ENCODE results near the gene PHRF1.

Gene PHRF1, protein sequence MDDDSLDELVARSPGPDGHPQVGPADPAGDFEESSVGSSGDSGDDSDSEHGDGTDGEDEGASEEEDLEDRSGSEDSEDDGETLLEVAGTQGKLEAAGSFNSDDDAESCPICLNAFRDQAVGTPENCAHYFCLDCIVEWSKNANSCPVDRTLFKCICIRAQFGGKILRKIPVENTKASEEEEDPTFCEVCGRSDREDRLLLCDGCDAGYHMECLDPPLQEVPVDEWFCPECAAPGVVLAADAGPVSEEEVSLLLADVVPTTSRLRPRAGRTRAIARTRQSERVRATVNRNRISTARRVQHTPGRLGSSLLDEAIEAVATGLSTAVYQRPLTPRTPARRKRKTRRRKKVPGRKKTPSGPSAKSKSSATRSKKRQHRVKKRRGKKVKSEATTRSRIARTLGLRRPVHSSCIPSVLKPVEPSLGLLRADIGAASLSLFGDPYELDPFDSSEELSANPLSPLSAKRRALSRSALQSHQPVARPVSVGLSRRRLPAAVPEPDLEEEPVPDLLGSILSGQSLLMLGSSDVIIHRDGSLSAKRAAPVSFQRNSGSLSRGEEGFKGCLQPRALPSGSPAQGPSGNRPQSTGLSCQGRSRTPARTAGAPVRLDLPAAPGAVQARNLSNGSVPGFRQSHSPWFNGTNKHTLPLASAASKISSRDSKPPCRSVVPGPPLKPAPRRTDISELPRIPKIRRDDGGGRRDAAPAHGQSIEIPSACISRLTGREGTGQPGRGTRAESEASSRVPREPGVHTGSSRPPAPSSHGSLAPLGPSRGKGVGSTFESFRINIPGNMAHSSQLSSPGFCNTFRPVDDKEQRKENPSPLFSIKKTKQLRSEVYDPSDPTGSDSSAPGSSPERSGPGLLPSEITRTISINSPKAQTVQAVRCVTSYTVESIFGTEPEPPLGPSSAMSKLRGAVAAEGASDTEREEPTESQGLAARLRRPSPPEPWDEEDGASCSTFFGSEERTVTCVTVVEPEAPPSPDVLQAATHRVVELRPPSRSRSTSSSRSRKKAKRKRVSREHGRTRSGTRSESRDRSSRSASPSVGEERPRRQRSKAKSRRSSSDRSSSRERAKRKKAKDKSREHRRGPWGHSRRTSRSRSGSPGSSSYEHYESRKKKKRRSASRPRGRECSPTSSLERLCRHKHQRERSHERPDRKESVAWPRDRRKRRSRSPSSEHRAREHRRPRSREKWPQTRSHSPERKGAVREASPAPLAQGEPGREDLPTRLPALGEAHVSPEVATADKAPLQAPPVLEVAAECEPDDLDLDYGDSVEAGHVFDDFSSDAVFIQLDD (N-terminal part only)

DNA sequence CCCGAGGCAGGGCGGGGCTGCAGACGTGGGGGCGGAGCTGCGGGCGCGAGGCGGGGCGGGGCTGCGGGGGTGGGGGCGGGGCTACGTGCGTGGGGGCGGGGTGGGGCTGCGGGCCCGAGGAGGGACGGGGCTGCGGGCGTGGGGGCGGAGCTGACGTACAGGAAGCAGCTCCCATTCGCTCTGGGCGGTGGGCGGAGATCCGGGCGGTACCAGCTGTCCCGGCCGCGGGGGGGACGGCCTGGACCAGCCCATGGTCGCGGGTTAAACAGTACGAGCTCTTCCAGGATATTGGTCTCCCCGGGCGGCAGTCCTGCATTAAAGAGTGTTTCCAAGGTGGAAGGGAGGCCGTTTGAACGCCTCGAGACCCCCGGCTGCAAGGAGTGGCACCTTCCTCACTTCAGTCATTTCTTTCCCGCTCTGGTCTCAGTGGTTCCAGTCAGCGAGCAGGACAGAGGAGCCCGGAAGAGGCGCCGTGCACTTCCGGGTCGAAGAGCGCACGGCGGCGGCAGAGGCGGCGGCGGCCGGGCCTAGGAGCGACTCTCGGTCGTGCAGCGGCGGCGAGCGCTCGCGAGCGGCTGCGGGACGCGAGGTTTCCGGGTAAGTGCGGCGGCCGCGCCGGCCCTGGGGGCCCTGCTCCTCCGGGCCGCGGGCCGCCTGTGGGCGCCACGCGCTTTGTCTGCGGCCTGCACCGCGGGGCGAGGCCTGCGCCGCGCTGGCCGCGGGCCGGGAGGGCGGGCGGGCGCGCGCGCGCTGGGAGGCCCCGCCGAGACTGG is at the start of gene PHRF1:
Gene PHRF1 (plus strand): TSS at position 475 of the 773 bp plus-strand sequence. CDS start 5,043 bp downstream, outside the sequence.
- peak; percentile 67 for DNase-seq (ENCODE audit: low read depth)

DNA sequence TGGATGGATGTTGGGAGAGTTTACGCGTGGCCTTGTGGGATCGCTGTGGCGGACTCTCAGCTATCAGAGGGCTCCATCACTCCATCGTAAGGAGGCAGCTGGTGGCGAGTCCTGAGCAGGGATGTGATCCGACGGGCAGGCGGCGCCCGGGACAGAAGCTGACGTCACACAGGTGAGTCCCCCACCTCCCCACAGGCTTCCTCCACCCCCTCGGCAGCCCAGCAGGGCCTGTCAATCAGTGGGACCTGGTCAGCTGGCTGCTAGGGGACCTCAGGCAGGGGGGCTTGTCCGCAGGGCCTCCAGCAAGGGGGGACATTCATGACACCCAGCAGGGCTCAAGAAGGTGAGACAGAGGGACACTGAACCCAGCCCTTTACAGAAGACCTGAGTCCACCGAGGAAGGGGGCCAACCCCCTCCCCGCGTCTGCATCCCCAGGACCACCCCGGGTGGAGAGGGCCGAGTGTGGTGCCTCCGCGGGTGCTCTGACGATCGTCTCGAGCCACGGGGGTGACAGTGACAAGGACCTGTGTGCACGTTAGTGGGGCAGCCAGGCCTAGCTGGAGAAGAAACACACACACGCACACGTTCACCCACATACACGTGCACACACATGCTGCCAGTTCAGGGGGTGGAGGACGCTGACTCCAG is 48.0 kb upstream of the PHRF1 start:
- DNase-seq (ENCODE audit: low read depth): no peak

DNA sequence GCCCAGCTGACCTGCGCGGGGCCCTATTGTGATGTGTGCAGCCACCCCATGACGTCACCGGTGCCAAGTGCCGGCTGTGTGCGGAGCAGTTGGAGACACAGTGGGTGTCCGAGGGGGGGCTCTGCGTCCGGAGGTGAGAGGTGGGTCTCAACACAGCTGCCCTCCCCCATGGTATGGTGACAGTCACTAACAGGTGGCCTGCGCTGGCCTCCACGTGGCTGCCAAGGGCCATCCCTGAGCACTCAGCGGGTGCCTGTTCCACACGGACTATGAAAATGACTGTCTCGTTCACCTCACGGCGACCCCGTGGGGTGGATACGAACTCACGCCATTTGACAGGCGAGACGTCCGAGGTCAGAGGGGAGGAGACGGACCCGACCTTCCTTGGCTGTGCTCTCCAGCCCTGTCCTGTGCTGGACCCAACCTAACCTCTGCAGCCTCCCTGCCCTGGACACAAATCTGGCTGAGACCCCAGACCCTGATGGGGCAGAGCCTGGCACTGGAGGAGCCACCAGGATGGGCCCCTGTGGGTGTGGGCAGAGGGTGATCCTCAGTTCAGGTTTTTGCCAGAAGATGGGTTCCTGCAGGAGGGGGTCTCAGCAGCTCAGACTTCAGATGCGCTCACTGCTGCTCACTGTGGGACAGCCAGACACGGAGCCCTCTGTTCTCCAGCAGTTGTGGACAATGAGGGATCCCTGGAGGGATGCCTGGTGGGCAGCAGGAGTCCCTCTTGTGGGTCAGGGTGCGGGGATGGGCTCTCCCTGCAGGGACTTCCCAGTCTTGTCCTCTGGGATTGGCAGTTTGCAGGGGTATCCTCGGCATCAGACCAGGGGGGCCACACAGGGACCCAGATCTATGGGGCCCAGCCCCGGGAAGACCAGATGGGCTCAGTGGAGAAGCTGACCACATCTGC is 47.2 kb upstream of the PHRF1 start:
- DNase-seq (ENCODE audit: low read depth): no peak

DNA sequence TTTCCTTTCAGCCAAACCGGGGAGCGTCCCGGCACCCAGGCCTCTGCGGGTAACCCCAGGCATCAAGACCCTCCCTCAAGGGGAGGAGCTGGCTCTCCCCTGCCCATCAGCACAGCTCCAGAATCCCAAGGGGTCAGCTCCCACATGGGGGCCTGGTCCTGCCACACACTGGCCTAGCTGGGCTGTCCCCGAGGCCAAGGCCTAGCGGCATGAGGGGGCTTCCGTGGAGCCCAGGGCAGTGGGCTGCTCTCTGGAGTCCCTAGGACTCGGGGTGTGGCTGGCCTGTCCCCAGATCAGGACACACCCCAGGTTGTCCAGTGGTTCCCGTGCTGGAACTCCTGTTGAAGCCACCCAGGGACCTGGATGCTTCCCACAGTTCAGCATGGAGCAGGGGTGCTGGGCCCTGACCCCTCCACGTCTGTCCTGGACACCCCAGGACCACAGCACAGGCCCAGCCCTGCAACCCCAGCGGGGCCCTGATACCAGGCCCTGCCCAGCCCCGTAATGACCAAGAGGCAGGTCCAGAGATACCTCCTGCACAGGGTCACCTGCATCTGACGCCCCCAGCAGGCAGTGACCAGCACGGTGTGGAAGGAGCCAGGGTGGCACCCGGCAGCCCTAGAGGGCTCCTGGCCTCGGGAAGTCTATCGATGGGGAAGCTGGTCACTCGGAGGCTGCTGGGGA is 46.4 kb upstream of the PHRF1 start:
- no peak for DNase-seq (ENCODE audit: low read depth)

DNA sequence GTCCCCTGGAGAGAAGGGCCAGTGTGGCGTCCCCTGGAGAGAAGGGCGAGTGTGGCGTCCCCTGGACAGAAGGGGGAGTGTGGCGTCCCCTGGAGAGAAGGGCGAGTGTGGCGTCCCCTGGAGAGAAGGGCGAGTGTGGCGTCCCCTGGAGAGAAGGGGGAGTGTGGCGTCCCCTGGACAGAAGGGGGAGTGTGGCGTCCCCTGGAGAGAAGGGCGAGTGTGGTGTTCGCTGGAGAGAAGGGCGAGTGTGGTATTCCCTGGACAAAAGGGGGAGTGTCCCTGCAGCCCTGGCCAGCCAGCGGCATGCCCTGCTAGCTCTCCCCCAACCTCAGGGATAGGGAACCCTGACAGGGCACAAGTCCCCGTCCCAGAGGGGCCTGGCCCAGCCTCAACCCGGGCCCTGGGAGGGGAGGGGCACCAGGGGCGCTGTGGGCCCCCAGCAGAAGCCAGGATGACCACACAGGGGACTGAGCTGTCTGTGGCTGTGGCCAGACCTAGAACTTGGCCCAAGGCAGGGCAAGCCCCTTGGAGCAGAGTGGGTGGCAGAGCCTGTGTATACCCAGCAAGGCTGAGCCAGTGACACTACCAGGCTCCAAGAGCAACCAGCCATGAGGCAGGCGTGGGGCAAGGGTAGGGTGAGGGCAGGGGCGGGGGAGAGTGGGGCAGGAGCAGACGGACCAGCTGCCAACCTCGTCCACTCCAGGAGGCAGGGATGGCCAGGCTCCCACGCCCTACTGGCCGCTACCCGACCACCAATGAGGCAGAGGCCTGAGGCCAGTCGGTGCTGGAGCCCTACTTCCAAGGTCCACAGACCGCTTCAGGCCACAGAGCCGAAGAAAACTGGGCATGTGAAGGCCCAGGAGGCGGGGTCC is 45.1 kb upstream of the PHRF1 start:
- no peak for DNase-seq (ENCODE audit: low read depth)

DNA sequence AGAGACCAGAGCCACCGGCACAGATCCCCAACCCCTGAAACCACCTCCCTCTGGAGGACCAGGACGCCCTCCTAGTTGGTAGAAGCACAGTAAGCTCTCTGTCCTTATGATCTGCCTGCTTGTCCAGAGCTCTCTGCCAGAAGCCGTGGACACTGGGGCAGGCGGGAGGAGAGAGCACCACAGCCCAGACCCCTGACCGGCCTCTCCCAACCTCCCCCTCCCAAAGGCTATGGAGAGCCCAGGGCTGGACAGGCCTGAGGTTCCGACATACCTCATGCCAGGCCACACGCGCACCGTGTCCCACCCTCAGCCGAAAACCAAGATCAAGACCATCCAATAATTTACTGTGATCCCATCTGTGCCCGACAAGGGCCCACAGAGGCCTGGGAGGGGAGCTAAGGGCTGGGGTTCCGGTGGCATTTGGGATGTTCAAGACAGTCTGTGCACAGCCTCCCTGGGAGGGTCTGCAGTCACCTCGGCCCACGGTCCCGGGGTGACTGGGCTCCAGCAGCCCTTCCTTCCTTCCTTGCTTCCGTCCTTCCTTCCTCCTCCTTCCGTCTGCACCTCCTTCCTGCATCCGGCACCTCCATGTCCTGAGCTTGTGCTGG is 44.2 kb upstream of the PHRF1 start:
- DNase-seq (ENCODE audit: low read depth): no peak

DNA sequence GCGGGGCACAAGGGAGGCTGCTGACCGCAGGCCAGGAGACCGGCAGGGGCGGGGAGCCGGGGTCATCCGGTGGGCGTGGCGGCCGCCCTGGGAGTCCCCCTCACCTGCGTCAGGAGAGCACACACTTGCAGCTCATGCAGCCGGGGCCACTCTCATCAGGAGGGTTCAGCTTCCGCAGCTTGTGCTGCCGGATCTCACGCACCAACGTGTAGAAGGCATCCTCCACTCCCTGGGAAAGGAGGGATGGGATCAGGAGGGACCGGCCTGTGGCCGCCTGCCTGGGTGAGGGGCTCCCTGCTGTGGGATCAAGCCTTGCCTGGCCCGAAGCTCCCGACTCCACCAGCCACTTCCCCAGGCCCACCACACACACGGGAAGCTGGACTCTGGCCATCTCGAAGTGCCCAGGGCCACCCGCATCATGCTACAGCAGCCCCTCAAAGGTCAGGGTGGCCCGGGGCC is 43.7 kb upstream of the PHRF1 start:
- no peak for DNase-seq (ENCODE audit: low read depth)

DNA sequence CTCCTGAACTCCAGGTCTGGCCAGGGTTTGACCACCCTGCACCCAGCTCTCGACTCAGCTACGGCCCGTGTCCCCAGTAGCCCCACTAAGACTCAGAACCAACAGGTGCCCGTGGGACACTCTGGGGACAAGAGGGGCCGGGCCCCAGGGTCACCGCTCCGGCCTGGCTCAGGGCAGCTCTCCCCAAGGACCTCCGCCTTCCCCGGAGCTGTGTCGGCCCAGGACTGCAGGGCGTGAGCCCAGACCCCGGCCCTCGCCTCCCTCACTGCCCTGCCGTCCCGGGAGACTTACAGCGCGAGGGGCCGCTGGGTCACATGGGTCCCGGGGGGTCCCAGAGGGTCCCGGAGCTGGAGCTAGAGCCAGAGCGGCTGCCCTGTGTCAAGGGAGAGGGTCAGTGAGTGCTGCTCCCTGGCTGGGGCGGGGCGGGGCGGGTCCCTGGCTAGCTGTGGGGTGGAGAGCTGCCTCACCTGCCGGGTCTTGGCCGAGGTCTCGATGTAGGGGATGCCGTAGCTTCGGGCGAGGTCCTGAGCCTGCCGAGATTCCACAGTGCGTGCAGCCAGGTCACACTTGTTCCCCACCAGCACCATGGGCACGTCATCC is 43.2 kb upstream of the PHRF1 start:
- no peak for DNase-seq (ENCODE audit: low read depth)

DNA sequence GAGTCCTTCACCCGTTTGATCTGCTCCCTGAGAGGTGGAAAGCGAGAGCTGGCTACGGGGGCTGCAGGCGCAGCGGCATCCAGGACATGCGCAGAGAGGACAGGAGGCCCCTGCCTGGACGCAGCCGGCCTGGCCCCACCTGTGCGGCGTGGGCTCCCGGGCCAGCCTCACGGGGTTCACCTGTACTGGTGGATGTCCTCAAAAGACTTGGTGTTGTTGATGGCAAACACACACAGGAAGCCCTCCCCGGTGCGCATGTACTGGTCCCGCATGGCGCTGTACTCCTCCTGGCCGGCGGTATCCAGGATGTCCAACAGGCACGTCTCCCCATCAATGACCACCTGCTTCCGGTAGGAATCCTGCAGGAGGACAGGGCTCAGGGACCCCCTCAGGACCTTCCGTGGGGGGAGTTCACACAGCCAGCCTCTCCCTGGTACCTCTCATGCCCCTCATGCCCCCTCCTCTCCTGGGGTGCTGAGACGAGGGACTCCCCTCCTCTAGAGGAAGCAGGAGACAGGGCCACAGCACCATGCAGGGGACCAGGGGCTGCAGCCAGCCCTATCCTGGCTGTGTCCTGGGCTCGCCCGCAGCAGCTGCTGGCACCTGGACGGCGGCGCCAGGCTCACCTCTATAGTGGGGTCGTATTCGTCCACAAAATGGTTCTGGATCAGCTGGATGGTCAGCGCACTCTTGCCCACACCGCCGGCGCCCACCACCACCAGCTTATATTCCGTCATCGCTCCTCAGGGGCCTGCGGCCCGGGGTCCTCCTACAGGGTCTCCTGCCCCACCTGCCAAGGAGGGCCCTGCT is 42.5 kb upstream of the PHRF1 start:
- DNase-seq (ENCODE audit: low read depth): no peak

DNA sequence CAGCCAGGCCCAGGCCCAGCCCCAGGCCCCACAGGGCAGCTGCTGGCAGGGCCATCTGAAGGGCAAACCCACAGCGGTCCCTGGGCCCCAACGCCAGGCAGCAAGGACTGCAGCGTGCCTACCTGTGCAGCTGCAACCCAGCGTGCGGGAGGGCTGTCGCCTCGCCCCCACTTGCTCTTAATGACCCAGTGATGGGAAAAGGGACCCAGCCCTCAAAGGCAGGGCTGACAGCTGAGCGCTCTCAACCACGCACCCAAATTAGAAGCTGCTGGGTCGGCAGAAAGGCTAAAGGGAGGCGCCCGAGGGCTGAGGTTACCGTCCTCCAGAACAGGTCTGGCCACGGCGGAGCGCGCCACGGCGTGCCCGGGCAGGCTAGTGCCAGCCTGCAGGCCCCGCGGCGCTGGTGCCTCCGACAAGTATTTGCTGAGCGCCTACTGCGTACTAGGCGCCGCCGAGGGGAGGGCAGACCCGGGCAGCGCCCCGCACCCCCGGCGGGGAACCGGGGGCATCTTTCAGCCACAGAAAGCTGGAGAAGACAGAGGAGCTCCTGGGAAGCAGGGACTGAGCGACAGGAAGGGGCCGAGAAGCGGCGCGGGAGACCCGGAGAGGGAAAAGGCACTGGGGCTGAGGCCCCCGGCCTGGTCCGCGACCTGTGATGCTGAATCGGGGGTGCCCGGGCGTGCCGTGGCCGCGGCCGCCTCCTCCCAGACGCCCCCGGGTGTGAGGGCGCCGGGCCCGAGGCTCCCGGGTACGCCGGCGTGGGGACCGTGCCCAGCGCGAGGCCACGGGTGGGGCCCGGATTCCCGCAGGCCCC is 41.7 kb upstream of the PHRF1 start:
- DNase-seq (ENCODE audit: low read depth): no peak

DNA sequence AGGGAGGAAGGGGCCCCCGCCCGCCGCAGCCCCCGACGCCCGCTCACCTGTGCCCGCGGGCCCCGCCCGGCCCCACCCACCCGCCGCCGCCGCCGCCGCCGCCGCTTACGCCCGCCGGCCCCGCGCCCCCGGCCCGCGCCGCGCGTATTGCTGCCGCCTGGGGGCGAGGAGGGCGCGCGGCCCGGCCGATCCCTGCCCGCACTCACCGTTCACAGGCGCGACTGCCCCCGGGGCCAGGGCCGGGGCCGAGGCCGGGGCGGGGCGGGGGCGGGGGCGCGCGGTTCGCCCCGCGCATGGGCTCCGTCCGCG is 41.1 kb upstream of the PHRF1 start:
- DNase-seq (ENCODE audit: low read depth): no peak

DNA sequence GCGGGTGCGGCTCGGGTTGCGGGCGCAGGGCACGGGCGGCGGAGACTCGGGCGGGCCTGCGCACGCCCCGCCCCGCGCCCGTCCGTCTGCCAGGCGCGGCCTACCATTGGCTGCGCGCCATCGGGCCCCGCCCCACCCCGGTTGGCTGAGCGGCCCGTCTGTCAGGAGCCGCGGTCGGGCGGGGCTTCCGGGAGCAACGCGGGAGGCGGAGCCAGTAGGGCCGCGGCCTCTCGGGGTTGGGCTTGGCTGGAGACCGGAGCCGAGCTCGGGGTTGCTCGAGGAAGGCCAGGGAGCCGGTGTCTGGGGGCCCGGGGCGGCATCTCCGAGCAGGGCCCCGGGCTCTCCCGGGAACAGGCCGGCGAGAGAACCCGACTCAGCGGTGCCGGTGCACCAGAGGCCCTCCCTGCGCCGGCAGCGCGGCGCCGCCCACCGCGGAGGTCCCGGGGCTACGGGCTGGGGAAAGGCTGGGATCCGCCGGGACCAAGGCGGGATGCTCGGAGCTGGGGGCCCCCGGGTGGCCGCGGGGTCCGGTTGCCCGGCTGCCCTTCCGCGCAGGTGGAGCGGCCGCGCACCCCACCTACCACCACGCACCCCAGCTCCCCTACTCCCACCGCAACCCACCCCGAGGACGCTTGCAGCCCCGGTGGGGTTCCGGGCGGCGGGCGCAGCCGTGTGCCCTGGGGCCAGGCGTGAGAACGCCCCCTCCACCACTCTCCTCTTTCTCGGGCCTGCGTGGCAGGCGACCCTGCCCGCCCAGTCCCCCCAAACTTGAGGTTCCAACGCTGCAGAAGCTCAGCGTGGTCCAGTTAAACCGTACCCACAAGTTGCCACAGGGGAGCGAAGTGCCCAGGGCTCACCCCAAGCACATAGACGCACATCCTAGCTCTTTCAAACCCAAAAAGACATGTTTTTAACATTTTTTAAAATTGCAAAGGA is 40.5 kb upstream of the PHRF1 start, which contains the start of gene HRAS:
Gene HRAS (minus strand): TSS at position 58 of the 936 bp plus-strand sequence.
- peak; percentile 48 for DNase-seq (ENCODE audit: low read depth)

DNA sequence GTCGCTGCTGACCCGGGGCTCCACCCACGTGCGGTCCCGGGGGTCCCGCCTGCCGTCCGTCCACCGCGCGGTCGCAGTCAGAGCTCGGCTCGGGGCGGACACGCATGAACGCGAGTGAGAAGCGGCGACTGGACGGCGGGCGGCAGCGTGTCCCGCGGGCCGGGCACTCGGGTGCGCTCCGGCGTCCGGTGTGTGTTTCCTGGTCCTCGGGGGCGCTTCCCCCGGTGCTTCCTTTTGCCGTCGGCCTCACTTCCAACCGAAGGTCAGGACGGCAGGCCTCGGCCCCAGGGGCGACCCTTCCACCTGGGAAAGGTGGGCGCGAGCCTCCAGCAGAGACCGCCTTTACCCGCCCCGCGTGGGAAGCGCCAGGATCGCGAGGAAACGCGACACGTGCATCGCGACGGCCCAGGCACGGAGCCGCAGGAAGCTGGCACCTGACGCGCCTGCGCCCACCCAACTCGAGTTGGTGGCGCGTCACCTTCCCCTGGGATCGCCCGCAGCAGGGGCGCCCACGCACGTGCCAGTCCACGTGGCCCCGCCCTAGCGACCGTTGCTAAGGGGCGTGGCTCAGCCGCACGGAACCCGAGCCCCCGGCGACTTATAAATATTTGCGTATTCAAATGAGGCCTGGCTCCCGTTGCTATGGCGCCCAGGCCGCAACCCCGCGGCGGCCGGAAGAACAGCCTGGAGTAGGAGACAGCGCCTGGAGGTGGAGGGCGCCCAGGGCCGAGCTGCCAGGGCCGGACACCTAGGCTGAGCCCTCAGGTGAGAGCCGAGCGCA is 39.2 kb upstream of the PHRF1 start, which contains the start of gene LRRC56:
Gene LRRC56 (plus strand): TSS at position 687 of the 781 bp plus-strand sequence. CDS start 3,158 bp downstream, outside the sequence.
- DNase-seq (ENCODE audit: low read depth): no peak

All from GM04503 (cell line).